Activated naive CD4-positive, alpha-beta T cell treated with anti-CD3 and anti-CD28 coated beads, Interleukin-2, amount 50 U/mL, for 72 hours (primary cell): ENCODE measurements around the gene MLPH. TPM values are rescaled to one million over a fixed set of nuclear protein-coding genes. Genes with fewer than 3 reads are reported as not detected.

Source experiments
- ATAC-seq, 2 donors: fragments of 150-1000 bp; cut with Tn5 transposase; 2 replicates each; pipeline ENCODE4 v1.10.0; 2021; ENCODE audit warnings: mild to moderate bottlenecking in 2 of 2, moderate library complexity in 2 of 2
- DNase-seq, 2 donors: peaks; one replicate each; pipeline ENCODE4 v3.0.0; 2021 to 2022; ENCODE audit warnings: low spot score in 2 of 2
- H3K27ac Mint-ChIP-seq, 2 donors: one replicate each; pipeline ENCODE4 v1.8.0; 2022; ENCODE audit warnings: mild to moderate bottlenecking in 2 of 2, mixed read lengths in 2 of 2
- H3K36me3 Mint-ChIP-seq, 2 donors: one replicate each; pipeline ENCODE4 v1.8.0; 2022; ENCODE audit warnings: mixed read lengths in 2 of 2
- H3K9me3 Mint-ChIP-seq, 2 donors: one replicate each; pipeline ENCODE4 v1.8.0; 2022; ENCODE audit warnings: mixed read lengths in 2 of 2
- total RNA-seq, 2 donors: library from RNA; stranded (reverse); gene quantifications; one replicate each; pipeline ENCODE4 v1.2.3, GENCODE V29; 2022

The MLPH gene
- total RNA-seq, 2 donors from 2014 or later = not detected

GRCh38 chr2:237471438-237472186 is 15.4 kb upstream of the MLPH start:
- no peak for ATAC-seq

DNA sequence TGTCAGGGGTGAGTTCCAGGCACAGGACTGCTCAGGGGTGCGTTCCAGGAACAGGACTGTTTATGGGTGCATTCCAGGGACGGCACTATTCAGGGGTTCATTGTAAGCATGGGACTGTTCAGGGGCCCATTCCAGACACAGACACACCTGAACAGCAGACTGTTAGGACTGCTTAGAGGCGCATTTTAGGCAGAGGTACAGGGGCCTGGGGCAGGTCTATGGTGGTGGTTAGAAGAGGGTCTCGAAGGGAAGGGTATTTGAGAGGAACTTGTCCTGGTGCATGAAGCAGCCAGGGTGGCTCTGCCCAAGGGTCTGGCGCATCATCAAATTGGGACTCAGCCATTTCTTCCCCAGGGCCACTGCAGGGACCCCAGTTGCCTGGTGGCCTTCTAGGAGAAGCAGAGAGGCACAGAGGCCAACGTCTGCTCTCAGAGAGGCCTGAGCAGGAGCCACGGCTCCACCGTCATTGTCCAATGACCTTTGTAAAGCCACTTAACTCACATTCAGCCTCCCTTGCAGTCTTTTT is 14.8 kb upstream of the MLPH start:
- H3K36me3 Mint-ChIP-seq = no peaks in the 10 kb centered on the region
- H3K27ac Mint-ChIP-seq = no peak overlapping the region
- DNase-seq (no peak), ATAC-seq (no peak)
- H3K9me3 Mint-ChIP-seq = no peaks in the 10 kb centered on the region

More at GRCh38 chr2:237471438-237472186, 15.4 kb upstream of the MLPH start:
- no peak overlapping the region for H3K27ac Mint-ChIP-seq
- no peaks in the 10 kb centered on the region for H3K9me3 Mint-ChIP-seq
- H3K36me3 Mint-ChIP-seq = no peaks in the 10 kb centered on the region
- no peak for DNase-seq

GRCh38 chr2:237472909-237473877 is 13.9 kb upstream of the MLPH start:
- H3K9me3 Mint-ChIP-seq = no peaks in the 10 kb centered on the region
- DNase-seq (no peak), ATAC-seq (no peak)
- peak overlapping the region in 1 of 2 donors; percentile 20 for H3K27ac Mint-ChIP-seq
- H3K36me3 Mint-ChIP-seq = no peaks in the 10 kb centered on the region

DNA sequence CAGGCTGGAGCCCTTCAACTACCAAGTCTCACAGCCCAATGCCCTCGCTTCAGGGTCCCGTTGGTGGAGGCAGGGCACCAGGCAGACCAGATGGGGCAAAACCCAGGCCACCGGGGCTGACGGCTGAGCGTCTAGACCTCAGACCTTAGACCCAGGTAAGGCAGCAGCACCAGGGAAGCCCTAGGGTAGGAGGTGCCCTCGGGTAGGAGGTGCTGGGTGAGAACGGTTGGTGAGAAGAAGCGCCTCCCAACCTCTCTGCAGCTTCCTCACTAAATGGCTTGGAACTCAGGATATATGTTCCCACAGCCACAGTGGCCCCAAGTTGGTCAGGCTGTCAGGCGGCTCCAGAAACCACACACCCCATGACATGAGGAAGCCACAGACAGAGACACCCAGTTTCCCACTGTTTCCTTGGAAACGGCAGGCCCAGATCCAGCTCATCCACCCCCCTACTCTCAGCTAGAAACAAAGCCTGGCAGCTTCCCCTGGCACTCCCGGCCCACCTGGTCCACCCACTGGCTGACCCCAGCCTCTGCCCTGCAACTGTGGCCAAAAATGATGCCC is 13.1 kb upstream of the MLPH start:
- H3K36me3 Mint-ChIP-seq = no peaks in the 10 kb centered on the region
- ATAC-seq (peak in 1 of 2 donors; percentile 18), DNase-seq (peak in 1 of 2 donors; percentile 58)
- peak overlapping the region in 1 of 2 donors; percentile 85 for H3K27ac Mint-ChIP-seq
- no peaks in the 10 kb centered on the region for H3K9me3 Mint-ChIP-seq

DNA sequence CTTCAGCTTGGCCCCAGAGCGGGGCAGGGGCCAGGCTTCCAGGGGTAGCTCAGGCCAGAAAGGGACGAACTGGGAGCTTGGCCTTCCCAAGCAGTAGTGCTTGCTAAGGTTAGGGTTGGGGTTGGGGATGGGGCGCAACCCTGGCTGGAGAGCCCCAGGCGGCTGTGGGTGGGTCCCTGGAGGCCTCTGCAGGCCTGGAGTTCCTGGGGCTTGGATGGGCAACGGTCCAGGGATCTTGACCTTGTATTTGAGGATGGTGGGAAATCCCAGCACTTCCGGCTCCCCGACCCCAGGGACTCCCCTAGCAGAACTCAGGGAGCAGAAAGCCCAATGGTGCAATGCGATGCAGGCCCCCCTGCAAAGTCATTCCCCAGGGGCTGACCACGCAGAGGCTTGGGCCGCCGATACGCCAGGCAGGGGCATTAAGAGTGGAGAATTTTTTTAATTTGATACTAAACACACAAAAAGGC is 12.6 kb upstream of the MLPH start:
- no peaks in the 10 kb centered on the region for H3K36me3 Mint-ChIP-seq
- ATAC-seq (no peak), DNase-seq (no peak)
- peak overlapping the region; percentile 85 to 96 for H3K27ac Mint-ChIP-seq
- no peaks in the 10 kb centered on the region for H3K9me3 Mint-ChIP-seq

- DNase-seq (peak; percentile 73 to 86), ATAC-seq (peak; percentile 67 to 83)
- H3K9me3 Mint-ChIP-seq = no peaks in the 10 kb centered on the region
- H3K27ac Mint-ChIP-seq = peak overlapping the region; percentile 85 to 96
- H3K36me3 Mint-ChIP-seq = no peaks in the 10 kb centered on the region
Observed at GRCh38 chr2:237474931-237475703, 11.9 kb upstream of the MLPH start.

DNA sequence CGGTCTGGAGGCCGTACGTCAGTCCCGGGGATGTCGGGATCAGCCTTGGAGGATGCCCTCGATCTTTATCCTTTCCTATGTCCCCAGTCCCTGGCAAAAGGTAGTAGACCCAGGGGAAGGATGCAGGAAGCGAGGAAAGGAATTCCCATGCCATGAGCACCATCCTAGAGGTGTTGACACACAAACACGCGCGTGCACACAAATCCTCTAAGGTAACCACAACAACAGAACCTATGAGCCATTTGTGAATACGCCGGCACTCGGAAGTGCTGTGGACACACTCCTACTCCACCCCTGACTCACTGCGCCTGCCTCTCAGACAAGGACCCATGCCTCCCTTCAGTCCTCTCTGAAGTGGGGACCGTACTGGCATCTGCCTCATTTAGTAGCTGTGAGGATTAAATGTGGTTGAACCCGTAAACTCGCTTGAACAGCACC is 11.3 kb upstream of the MLPH start:
- no peaks in the 10 kb centered on the region for H3K9me3 Mint-ChIP-seq
- ATAC-seq (peak; percentile 76 to 85), DNase-seq (peak in 1 of 2 donors; percentile 43)
- peak overlapping the region; percentile 46 to 70 for H3K27ac Mint-ChIP-seq
- no peaks in the 10 kb centered on the region for H3K36me3 Mint-ChIP-seq

- no peaks in the 10 kb centered on the region for H3K9me3 Mint-ChIP-seq
- no peak overlapping the region for H3K27ac Mint-ChIP-seq
- ATAC-seq (no peak), DNase-seq (no peak)
- H3K36me3 Mint-ChIP-seq = no peaks in the 10 kb centered on the region
Observed at GRCh38 chr2:237478095-237478494, 9.0 kb upstream of the MLPH start.

DNA sequence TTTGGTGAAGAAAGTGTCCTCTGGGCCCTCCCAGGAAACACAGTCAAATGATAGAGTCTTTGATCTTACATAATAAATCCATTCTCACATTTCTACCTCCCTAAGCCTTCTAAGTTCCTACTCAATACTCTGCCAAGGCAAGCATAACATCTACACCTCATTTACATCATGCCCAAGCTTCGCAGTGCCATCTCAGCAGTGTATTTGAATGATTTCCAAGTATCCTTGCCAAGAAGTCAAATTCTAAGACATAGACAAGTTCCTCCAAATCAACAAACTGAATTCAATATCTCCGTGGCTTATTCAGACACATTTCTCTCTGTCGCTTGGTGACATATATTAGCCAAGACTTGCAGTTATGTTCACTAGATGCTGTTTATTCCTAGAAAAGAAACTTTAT is 8.1 kb upstream of the MLPH start:
- ATAC-seq (no peak), DNase-seq (no peak)
- H3K27ac Mint-ChIP-seq = no peak overlapping the region
- no peaks in the 10 kb centered on the region for H3K9me3 Mint-ChIP-seq
- no peaks in the 10 kb centered on the region for H3K36me3 Mint-ChIP-seq

- H3K9me3 Mint-ChIP-seq = no peaks in the 10 kb centered on the region
- ATAC-seq (no peak), DNase-seq (no peak)
- H3K36me3 Mint-ChIP-seq = no peaks in the 10 kb centered on the region
- no peak overlapping the region for H3K27ac Mint-ChIP-seq
Observed at GRCh38 chr2:237479747-237480146, 7.3 kb upstream of the MLPH start.

DNA sequence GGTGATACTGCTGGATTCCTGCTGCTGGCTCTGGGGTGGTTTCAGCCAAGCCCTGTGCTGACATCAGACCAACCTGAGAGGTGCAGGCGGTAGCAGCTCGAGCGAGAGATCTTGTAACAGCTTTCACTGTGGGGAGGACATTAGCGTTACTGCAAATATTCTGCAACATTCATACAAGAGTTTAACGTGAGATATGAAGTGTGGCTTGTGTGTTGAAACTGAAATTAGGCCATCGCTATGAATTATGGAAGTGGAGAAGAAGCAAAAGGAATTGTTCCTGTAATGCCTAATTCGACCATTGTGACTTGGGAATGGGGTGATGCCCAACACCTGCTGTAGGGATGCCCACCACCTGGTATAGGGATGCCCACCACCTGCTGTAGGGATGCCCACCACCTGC is 6.5 kb upstream of the MLPH start:
- ATAC-seq (no peak), DNase-seq (no peak)
- Mint-ChIP-seq H3K27ac (no peak overlapping the region), H3K36me3 (no peaks in the 10 kb centered on the region), H3K9me3 (no peaks in the 10 kb centered on the region)

DNA sequence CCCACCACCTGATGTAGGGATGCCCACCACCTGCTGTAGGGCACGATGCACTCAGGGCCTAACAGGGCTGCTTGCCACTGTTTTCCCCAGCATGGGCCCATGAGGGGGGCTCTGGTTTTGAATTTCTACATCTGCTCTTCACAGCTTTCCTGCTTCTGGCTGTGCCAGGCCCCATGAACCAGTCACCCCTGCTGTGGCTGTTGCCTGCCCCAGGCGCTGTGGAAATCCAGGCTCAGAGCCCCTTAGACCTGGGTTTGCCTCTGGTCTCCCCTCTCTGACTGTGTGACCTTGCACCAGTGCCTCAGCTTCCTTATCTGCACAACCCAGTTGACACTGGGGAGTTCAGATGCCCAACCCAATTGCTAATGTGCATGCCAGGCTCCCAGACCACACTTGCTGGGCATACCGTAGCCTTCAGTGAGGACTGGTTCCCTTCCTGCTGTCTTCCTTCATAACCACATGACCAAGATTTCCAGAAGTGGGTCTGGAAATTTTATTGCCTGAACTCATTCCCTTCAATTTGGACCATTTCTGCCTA is 6.0 kb upstream of the MLPH start:
- Mint-ChIP-seq H3K9me3 (no peaks in the 10 kb centered on the region), H3K36me3 (no peaks in the 10 kb centered on the region), H3K27ac (no peak overlapping the region)
- DNase-seq (no peak), ATAC-seq (no peak)

DNA sequence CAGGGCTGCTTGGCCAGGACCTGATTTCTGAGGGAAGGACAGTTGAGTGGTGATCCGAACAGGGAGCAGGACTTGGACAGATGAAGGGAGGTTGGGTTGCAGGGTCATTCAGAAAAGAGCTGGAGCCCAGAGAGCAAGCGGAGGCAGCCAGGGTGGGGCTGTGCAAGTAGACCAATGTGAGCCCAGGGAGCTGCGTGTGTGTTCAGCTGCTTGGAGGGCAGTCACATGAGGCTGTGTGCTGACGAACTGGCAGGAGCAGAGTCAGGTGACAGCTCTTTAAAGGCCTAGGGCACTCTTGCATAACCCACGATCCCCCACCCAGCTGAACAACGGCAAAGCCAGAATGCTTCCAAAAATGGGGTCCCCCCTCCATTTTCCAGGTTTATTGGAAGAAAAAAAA is 4.6 kb upstream of the MLPH start:
- H3K27ac Mint-ChIP-seq = no peak overlapping the region
- H3K36me3 Mint-ChIP-seq = no peaks in the 10 kb centered on the region
- no peak for DNase-seq
- ATAC-seq = no peak
- no peaks in the 10 kb centered on the region for H3K9me3 Mint-ChIP-seq

DNA sequence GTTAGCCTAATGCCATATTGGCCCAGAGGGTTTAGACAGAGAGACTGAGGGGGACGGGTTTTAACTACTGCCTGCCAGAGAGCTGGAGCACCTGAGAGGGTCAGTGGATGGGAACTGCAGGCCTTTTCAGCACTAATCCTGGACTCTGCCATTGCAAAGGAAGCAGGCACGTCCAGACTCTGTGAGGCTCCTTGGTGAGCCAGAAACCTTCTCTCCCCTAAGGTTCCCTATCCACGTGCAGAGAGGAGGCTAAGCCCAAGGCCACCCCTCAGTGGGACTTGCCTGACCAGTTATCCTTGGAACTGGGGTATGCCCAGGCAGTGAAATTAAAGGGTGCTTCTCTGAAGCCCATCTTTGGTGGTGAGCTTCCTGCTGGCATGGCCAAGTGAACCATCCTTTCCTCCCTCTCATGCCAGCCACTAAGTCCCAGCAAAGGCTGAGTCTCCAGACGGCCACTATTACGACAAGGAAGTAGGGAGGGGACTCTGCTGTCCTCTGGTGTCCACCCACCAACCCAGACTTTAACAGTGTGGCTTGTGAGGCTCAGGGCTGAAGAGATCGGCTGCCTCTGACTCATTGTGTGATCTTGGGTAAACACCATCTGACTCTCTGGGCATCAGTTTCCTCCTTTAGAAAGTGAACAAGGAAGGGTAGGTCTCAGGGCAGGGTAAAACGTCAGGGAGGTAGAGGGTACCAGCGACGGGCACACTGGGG is 3.9 kb upstream of the MLPH start:
- ATAC-seq (peak; percentile 24 to 26), DNase-seq (no peak)
- no peaks in the 10 kb centered on the region for H3K36me3 Mint-ChIP-seq
- no peaks in the 10 kb centered on the region for H3K9me3 Mint-ChIP-seq
- no peak overlapping the region for H3K27ac Mint-ChIP-seq

DNA sequence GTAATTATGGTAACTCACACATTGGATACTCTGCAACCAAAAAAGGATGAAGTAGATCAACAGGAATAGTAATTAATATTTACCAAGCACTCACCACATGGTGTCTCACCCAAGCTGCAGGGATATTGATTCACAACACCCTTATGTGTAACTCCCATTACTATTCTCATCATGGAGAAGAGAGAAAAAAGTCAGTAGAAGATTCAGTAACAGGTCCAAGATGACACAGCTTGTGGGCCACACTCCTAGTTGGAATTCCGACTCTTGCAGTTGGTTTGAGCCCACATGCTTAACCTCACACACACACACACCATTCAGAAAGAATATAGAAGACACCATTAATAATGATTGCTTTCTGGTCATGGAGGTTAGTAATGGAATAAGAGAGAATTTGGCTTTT is 1.7 kb upstream of the MLPH start:
- Mint-ChIP-seq H3K27ac (no peak overlapping the region), H3K36me3 (peaks cover 0 to under 1% of the 10 kb centered on the region in 2 donors), H3K9me3 (peaks cover 0 to 5% of the 10 kb centered on the region in 2 donors)
- ATAC-seq = no peak
- DNase-seq = no peak
